Measurements from ENCODE around the gene ADARB2. TPM values are rescaled to one million over a fixed set of nuclear protein-coding genes. Genes with fewer than 3 reads are reported as not detected.

ADARB2 gene
- total and polyA plus RNA-seq, 2 donors (not counting 1 experiment from before 2014, with no cell fraction given), result not detected

GRCh38 chr10:1187151-1187854 is 550.0 kb downstream of the ADARB2 start:
- H2AFZ ChIP-seq (ENCODE audit: low read length), result no peak overlapping the region
- H3K9me3 ChIP-seq (ENCODE audit: control insufficient read depth, insufficient read depth, low read depth, low read length), result no peaks in the 10 kb centered on the region
- H3K36me3 ChIP-seq (ENCODE audit: control insufficient read depth, insufficient read depth, low read length), result no peaks in the 10 kb centered on the region
- H3K9ac ChIP-seq (ENCODE audit: insufficient read depth, low read length), result no peak overlapping the region
- H3K4me1 ChIP-seq (ENCODE audit: control insufficient read depth, extremely low read depth, insufficient read depth, low read length), result no peaks in the 10 kb centered on the region
- no peaks in the 10 kb centered on the region for H3K79me2 ChIP-seq (ENCODE audit: control insufficient read depth, insufficient read depth, low read length)
- H3K27ac ChIP-seq (ENCODE audit: insufficient read depth, low read length), result no peak overlapping the region
- no peaks in the 10 kb centered on the region for H4K20me1 ChIP-seq (ENCODE audit: control insufficient read depth, extremely low read depth, insufficient read depth, low read length)
- no peak overlapping the region for H3K4me3 ChIP-seq (replicated peaks in 1 of 4; ENCODE audit: control extremely low read depth in 1 of 4, insufficient read depth in 1 of 4, low read depth in 3 of 4, low read length in 4 of 4)
- no peak for TF ChIP-seq EZH2 (IDR thresholded peaks at IDR 0.05; ENCODE audit: low read length, missing control alignments)
- no peak for TF ChIP-seq CTCF (conservative IDR thresholded peaks at IDR 0.05 in 1 of 2, IDR thresholded peaks at IDR 0.05 in 1 of 2; ENCODE audit: low read depth in 1 of 2, low read length in 2 of 2)
- H3K4me2 ChIP-seq (ENCODE audit: extremely low read depth, insufficient read depth, low read length), result no peak overlapping the region
- no peak for DNase-seq (ENCODE audit: low read depth in 2 of 2)
- H3K27me3 ChIP-seq (ENCODE audit: control insufficient read depth, insufficient read depth, low read length), result no peaks in the 10 kb centered on the region

GRCh38 chr10:1186683-1186990 is 550.7 kb downstream of the ADARB2 start:
- Histone ChIP-seq H3K9ac (ENCODE audit: insufficient read depth, low read length) (no peak overlapping the region), H2AFZ (ENCODE audit: low read length) (no peak overlapping the region), H3K27ac (ENCODE audit: insufficient read depth, low read length) (no peak overlapping the region), H3K4me1 (ENCODE audit: control insufficient read depth, extremely low read depth, insufficient read depth, low read length) (no peaks in the 10 kb centered on the region), H3K36me3 (ENCODE audit: control insufficient read depth, insufficient read depth, low read length) (no peaks in the 10 kb centered on the region), H3K4me2 (ENCODE audit: extremely low read depth, insufficient read depth, low read length) (no peak overlapping the region), H3K79me2 (ENCODE audit: control insufficient read depth, insufficient read depth, low read length) (no peaks in the 10 kb centered on the region), H3K9me3 (ENCODE audit: control insufficient read depth, insufficient read depth, low read depth, low read length) (no peaks in the 10 kb centered on the region), H4K20me1 (ENCODE audit: control insufficient read depth, extremely low read depth, insufficient read depth, low read length) (no peaks in the 10 kb centered on the region), H3K27me3 (ENCODE audit: control insufficient read depth, insufficient read depth, low read length) (no peaks in the 10 kb centered on the region), H3K4me3 (replicated peaks in 1 of 4; ENCODE audit: control extremely low read depth in 1 of 4, insufficient read depth in 1 of 4, low read depth in 3 of 4, low read length in 4 of 4) (no peak overlapping the region)
- DNase-seq (ENCODE audit: low read depth in 2 of 2), result no peak
- TF ChIP-seq EZH2 (IDR thresholded peaks at IDR 0.05; ENCODE audit: low read length, missing control alignments) (no peak), CTCF (conservative IDR thresholded peaks at IDR 0.05 in 1 of 2, IDR thresholded peaks at IDR 0.05 in 1 of 2; ENCODE audit: low read depth in 1 of 2, low read length in 2 of 2) (no peak)

GRCh38 chr10:1185911-1186682 is 551.2 kb downstream of the ADARB2 start:
- Histone ChIP-seq H3K9me3 (ENCODE audit: control insufficient read depth, insufficient read depth, low read depth, low read length) (no peaks in the 10 kb centered on the region), H2AFZ (ENCODE audit: low read length) (no peak overlapping the region), H3K27me3 (ENCODE audit: control insufficient read depth, insufficient read depth, low read length) (no peaks in the 10 kb centered on the region), H3K9ac (ENCODE audit: insufficient read depth, low read length) (no peak overlapping the region), H3K4me3 (replicated peaks in 1 of 4; ENCODE audit: control extremely low read depth in 1 of 4, insufficient read depth in 1 of 4, low read depth in 3 of 4, low read length in 4 of 4) (no peak overlapping the region), H3K27ac (ENCODE audit: insufficient read depth, low read length) (no peak overlapping the region), H3K79me2 (ENCODE audit: control insufficient read depth, insufficient read depth, low read length) (no peaks in the 10 kb centered on the region), H3K4me1 (ENCODE audit: control insufficient read depth, extremely low read depth, insufficient read depth, low read length) (no peaks in the 10 kb centered on the region), H4K20me1 (ENCODE audit: control insufficient read depth, extremely low read depth, insufficient read depth, low read length) (no peaks in the 10 kb centered on the region), H3K36me3 (ENCODE audit: control insufficient read depth, insufficient read depth, low read length) (no peaks in the 10 kb centered on the region), H3K4me2 (ENCODE audit: extremely low read depth, insufficient read depth, low read length) (no peak overlapping the region)
- no peak for DNase-seq (ENCODE audit: low read depth in 2 of 2)
- TF ChIP-seq EZH2 (IDR thresholded peaks at IDR 0.05; ENCODE audit: low read length, missing control alignments), result no peak
- no peak for TF ChIP-seq CTCF (conservative IDR thresholded peaks at IDR 0.05 in 1 of 2, IDR thresholded peaks at IDR 0.05 in 1 of 2; ENCODE audit: low read depth in 1 of 2, low read length in 2 of 2)
